Activated CD8-positive, alpha-beta memory T cell treated with anti-CD3 and anti-CD28 coated beads, Interleukin-2, amount 50 U/mL, for 1 hour (primary cell): ENCODE results near the gene KLHL5.
"Not testable (repeated sequence)": the region's sequence is repeated elsewhere in the genome, so short reads cannot be mapped to it uniquely, and the experiment has no call there.

Source experiments
- DNase-seq: peaks from one replicate; pipeline ENCODE4 v3.0.0-alpha.2; 2020; ENCODE audit errors: extremely low read depth

The KLHL5 gene

DNA sequence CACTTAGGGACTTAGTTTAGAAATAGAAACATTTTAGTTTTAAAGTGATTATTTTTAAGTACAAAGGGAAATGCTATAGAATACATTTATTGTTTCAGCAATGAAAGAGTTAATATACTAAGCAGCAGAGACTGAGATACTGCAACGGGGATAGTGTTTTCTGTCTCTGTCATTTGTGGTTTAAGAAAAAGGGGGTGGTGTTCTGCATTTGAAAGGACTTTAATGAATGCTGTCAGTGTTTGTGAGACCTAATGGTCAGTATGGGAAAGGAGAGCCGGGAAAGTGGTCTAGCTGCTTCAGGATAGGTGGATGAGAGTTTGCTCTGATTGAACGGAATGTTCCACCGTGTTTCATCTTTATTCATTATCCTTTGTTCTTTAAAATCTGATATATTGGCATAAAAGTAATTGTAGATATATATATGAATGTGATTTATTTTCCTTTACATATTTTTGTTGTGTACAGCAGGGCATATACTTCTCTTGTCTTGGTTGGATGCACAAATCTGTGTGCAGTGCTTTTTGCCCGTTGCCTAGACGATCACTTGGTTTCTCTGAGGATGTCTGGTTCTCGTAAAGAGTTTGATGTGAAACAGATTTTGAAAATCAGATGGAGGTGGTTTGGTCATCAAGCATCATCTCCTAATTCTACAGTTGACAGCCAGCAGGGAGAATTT lies at the start of gene KLHL5:
TSS of gene KLHL5 (plus strand) at position 139 of the 676 bp plus-strand sequence. CDS start at position 560, 421 bp downstream.
- DNase-seq = no peak

GRCh38 chr4:39014028-39014427 lies 48.0 kb upstream of the KLHL5 start:
- DNase-seq = no peak

DNA sequence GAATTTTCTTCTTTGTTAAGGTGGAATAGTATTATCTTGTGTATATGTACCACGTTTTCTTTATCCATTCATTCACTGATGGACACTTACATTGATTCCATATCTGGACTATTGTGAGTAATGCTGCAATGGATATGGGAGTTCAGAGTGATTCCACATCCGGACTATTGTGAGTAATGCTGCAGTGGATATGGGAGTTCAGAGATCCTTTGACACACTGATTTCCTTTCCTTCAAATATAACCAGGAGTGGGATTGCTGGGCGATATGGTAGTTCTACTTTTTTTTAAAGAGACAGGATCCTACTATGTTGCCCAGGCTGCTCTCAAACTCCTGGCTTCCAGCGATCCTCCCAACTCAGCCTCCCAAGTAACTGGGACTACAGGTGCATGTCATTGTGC lies 41.9 kb upstream of the KLHL5 start:
- DNase-seq = no peak

- DNase-seq = no peak
Observed at GRCh38 chr4:39021631-39022030, 40.4 kb upstream of the KLHL5 start.

- DNase-seq = no peak
Observed at GRCh38 chr4:39022241-39022640, 39.8 kb upstream of the KLHL5 start.

GRCh38 chr4:39023059-39023458 lies 39.0 kb upstream of the KLHL5 start:
- no peak for DNase-seq

DNA sequence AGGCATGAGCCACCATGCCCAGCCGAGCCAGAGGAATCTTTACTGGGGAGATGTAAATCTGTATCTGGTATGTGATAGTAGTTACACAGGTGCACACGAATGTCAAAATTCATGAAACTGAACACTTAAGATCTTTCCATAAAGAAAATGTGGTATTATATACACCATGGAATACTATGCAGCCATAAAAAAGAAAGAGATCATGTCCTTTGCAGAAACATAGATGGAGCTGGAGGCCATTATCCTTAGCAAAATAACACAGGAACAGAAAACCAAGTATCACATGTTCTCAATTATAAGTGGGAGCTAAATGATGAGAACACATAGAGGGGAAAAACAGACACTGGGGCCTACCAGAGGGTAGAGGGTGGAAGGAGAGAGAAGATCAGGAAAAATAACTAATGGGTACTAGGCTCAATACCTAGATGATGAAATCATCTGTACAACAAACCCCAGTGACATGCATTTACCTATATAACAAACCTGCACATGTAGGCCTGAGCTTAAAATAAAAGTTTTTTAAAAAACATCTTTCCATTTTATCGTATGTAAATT lies 37.6 kb upstream of the KLHL5 start:
- no peak for DNase-seq

DNA sequence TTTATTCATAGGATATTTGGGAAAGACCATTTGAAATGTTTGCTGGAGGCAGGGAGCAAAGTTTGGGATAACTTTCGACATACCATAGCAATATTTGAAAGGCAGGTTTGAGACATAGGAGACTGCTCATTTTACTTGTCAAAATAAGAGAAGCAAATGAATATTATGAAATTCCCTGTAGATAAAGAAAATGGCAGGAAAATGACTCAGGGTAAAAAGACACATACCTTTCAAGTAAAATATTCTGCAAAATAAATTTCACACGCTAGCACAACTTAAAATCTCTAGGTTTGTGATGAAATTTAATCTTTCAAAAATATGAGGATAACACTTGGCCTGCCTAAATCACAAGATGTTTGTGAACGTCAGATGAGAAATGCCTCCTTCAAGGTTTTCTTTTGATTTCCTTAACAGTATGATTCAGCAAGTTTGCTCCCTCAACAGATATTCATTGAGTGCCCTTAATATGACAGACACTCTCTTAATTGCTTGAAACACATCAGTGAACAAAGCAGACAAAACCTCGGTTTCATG lies 36.4 kb upstream of the KLHL5 start:
- no peak for DNase-seq

DNA sequence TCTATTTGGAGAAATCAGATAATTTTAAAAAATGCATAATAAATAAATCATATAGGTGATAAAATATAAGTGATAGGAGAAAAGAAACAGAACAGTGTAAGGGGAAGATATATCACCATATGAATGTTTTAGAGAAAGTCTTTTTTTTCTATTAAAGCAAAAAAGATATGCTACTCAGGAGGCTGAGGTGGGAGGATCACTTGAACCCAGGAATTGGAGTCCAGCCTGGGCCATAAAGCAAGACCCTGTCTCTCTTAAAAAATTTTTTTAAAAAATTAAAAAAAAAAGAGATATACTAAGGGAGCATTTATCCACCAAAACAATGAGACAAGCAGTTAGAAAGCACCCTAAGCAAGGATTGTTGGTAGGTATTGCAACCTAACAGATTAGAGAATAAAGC lies 35.9 kb upstream of the KLHL5 start:
- no peak for DNase-seq

DNA sequence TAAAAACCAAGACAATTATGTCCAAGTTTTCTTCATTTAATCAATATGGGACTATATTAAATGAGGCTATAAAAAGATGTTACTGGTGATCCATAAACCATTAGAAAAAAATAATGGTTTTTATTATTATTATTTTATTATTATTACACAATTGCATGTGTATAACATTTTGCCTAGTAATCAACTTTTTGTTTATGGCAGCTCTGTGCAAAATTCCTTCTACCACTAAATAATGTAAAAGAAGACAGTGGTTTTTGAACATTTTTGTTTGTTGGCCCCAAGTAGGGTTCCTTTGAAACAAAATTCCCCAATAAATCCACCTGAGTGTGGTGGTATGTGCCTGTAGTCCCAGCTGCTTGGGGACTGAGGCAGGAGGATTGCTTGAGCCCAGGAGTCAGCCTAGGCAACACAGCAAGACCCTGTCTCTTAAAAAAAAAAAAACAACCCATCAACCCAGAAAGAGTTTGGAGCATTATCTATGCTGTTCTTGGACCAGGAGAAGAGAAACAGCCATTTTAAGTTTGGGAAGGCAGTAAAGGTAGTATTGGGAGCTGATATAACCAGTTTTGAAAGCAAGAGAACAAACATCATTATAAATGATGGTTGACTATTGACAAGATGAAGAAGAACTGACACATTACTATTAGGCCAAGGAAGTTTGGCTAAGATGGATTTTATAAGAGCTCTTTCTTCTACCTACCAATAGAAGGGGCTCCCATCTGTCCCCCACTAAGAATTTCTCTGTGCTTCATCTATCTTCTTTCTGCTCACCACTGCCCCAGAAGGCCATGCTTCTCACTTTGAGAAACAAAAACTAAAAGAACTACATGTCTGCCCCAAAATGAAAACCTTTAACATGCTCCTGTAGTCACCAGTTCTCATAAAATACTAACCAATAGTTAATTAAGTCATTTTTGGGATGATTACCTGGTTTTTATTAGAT lies 32.0 kb upstream of the KLHL5 start:
- DNase-seq = no peak

GRCh38 chr4:39030725-39031124 lies 31.3 kb upstream of the KLHL5 start:
- DNase-seq = no peak

DNA sequence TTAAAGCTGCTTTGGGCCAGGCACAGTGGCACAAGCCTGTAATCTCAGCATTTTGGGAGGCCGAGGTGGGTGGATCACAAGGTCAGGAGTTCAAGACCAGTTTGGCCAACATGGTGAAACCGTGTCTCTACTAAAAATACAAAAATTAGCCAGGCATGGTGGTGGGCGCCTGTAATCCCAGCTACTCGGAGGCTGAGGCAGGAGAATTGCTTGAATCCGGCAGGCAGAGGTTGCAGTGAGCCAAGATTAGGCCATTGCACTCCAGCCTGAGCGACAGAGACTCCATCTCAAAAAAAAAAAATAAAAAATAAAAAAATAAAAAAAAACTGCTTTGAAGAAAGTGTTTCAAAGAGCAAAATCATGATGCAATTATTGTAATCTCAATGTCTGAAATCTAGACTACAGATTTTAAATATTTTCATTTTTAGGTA lies 30.4 kb upstream of the KLHL5 start:
- not testable (repeated sequence) for DNase-seq

DNA sequence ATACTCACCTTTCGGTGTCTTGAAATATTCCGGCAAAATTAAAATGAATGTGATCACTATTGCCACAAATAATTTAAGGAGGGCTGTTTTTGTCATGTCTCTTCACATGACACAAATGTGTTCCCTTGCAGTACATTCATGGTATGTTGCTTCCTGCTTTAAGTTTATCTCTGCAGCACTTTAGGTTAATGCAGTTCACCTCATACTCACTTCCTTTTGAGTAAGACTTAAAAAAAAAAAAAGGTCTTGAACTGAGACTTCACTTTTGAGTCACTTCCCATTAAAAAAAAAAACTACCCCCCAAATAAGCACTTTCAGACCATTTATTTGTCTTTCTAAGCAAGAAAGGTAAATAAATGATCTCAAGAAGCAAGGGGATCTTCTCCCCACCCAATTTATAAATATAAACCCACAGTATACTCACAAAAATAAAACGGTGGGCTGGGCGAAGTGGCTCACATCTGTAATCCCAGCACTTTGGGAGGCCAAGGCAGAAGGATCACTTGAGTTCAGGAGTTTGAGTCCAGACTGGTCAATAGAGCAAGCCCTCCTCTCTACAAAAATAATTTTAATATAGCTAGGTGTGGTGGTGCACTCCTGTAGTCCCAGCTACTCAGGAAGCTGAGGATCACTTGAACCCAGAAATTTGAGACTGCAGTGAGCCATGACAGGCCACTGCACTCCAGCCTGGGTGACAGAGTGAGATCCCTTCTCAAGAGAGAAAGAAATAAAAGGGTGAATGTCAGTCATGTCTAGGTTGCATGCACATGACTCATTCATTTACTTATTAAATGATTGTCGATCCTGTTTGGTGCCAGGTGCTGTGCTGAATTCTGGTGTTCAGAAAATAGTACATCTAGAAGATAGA lies 29.6 kb upstream of the KLHL5 start, which contains the start of gene TMEM156:
TSS of gene TMEM156 (minus strand) at position 192 of the 868 bp plus-strand sequence. CDS start at position 96, 96 bp downstream.
- DNase-seq = no peak

DNA sequence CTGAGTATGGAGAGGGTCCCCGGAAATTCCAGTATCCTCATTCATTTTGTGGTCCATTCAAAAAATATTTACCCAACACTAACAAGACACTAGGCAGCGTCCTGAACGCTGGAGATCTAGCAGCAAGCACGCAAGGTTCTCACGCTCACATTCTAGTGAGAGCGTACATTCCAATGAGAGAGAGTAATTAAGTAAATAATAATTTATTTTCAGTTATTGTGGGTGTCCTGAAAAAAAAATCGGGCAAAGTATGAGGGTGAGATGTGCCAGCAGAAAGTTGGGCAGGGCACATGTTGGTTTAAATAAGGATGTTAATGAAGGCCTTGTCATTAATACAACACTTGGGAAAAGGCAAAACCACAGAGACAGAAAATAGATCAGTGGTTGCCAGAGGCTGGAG lies 25.9 kb upstream of the KLHL5 start:
- no peak for DNase-seq

DNA sequence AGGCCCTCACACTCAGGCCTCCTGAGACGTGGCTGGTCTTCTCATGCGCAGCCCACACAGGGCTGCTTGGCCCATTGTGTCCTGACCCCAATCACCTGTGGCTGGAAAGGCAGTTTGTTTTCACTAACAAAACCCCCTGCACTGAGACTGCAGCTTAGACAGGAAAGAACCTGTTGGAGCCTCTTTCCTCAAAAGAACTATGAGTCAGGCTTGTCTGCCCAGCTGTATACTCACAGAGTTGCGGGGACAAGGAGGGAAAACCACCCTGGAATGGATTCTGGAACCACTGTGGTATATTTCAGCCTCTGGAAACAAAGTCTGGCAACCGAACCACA lies 24.6 kb upstream of the KLHL5 start:
- DNase-seq = no peak

GRCh38 chr4:39037941-39038340 lies 24.1 kb upstream of the KLHL5 start:
- DNase-seq = no peak

- DNase-seq = no peak
Observed at GRCh38 chr4:39039108-39039507, 22.9 kb upstream of the KLHL5 start.

DNA sequence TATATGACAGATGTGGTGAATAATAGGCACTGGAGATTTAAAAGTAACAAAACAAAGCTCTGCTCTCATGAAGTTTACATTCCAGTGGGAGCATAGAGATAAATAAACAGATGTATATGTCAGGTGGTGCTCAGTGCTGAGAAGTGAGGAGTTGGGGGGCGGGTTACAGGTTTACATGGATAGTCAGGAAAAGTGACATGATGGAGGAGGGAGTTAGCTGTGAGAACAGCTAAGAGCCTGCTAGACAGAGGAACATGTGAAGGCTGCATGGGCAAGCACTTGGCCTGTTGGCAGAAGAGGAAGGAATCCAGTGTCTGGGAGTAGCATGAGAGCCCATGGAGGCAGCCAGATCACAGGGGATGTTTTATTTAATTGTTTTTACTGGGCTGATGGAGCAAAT lies 19.7 kb upstream of the KLHL5 start:
- no peak for DNase-seq

DNA sequence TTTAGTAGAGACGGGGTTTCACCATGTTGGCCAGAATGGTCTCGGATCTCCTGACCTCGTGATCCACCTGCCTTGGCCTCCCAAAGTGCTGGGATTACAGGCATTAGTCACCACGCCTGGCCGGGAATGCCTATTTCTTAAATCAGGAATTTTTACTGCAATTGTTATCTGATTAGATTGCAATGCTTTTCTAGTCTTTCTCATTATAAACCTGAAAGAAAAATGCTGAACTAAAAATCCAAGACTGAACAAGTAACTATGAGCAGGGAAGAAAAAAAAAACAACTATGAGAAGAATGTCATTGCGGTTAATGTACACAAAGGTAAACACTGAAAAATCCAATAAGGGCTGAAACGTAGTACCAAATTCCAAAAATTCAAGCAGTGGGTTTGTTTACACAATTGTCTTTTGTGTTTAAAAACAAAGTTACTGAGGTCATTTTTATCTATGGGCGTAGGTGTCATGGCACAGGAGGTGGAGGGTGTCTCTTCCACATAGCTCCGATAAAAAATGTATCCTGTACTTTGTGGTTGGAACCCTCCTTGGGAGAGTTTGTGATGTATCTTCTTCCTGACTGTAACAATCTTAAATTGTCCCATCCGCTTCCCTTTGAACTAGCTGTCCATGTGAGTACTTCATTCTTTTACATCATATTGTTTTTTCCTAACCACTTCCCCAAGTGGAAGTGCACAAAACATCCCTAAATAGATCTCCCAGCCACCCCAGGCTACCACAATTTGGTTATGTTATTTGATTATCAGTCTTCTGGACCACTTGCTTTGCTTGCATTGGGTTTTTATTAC lies 18.8 kb upstream of the KLHL5 start:
- no peak for DNase-seq

DNA sequence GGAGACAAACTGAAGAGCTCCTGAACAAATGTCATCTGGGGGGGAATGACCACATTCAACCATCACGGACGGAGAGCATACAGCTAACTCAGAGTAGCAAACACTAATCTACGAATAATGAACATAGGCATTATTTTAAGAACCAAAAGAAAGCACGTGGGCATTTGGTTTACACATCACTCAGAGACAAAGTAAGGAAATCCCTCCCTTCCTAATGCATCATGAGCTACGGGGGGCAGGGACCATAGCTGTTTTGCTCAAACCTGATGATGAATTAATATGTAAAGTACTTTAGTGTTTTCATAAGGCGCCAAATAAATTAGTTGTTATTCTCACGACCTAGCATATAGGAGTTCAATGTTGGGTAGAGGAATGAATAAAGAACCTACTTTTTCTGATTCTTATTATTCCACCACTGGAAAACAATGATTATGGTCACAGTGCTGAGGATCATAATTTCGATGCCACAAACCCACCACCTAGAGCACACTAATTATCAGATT lies 18.1 kb upstream of the KLHL5 start:
- DNase-seq = no peak
